ENCODE results near the gene SUFU. TPM values are rescaled to one million over a fixed set of nuclear protein-coding genes. Genes with fewer than 3 reads are reported as not detected.
"Not testable (repeated sequence)": the region's sequence is repeated elsewhere in the genome, so short reads cannot be mapped to it uniquely, and the experiment has no call there.

SUFU gene
- total RNA-seq, 1 donor from 2014 or later = 8.9 TPM

- Histone ChIP-seq H3K36me3 (ENCODE audit: control insufficient read depth, insufficient read depth, low read length) (no peaks in the 10 kb centered on the region), H3K27me3 (ENCODE audit: control insufficient read depth, insufficient read depth, low read length) (no peaks in the 10 kb centered on the region), H3K4me3 (ENCODE audit: low read depth, low read length) (no peak overlapping the region)
- TF ChIP-seq, protein P1, sequence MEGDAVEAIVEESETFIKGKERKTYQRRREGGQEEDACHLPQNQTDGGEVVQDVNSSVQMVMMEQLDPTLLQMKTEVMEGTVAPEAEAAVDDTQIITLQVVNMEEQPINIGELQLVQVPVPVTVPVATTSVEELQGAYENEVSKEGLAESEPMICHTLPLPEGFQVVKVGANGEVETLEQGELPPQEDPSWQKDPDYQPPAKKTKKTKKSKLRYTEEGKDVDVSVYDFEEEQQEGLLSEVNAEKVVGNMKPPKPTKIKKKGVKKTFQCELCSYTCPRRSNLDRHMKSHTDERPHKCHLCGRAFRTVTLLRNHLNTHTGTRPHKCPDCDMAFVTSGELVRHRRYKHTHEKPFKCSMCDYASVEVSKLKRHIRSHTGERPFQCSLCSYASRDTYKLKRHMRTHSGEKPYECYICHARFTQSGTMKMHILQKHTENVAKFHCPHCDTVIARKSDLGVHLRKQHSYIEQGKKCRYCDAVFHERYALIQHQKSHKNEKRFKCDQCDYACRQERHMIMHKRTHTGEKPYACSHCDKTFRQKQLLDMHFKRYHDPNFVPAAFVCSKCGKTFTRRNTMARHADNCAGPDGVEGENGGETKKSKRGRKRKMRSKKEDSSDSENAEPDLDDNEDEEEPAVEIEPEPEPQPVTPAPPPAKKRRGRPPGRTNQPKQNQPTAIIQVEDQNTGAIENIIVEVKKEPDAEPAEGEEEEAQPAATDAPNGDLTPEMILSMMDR (IDR thresholded peaks at IDR 0.05; ENCODE audit: insufficient read depth, low read length, poor library complexity, severe bottlenecking) = no peak
- DNase-seq (ENCODE audit: low read depth) = no peak
These were observed 19.7 kb downstream of the SUFU start for GRCh38 chr10:102523250-102524029.

DNA sequence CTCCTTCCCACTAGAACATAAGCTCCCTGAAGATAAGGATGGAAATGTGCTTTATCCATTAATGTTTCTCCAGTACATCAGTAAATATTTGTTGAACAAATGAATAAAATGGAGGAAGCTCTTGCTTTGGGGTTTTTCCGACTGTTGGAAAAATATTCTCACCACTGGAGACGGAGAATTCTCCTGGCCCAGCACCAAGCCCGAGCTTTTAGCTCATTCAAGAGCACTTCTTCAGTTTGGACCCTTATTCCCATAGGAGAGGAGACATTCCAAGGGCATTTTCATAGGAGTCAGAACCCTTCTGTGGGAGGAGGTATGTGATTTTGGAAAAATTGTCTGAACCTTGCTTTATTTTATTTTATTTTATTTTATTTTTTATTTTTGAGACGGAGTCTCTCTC, 21.0 kb downstream of the SUFU start:
- DNase-seq (ENCODE audit: low read depth) = no peak
- TF ChIP-seq, protein P1 (IDR thresholded peaks at IDR 0.05; ENCODE audit: insufficient read depth, low read length, poor library complexity, severe bottlenecking) = no peak
- no peaks in the 10 kb centered on the region for H3K27me3 ChIP-seq (ENCODE audit: control insufficient read depth, insufficient read depth, low read length)
- no peak overlapping the region for H3K4me3 ChIP-seq (ENCODE audit: low read depth, low read length)
- H3K36me3 ChIP-seq (ENCODE audit: control insufficient read depth, insufficient read depth, low read length) = no peaks in the 10 kb centered on the region

DNA sequence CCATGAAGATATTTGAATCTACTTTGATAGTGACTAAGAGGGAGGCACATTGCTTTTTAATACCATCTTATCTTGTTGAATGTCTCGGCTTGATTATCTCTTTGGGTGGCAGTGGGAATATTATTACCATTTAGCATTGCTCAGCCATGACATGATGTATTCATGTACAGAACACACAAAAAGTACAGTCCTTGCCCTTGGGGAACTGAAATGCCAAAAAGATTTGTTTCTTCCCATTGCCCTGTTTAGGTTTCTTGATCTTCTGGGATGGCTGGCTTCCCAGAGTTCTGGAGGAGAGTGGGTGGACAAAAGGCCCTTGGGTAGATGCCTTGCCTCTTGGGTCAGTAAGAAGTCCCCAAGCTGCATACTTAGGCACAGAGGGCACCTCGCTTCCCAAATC, 23.8 kb downstream of the SUFU start:
- Histone ChIP-seq H3K36me3 (ENCODE audit: control insufficient read depth, insufficient read depth, low read length) (no peaks in the 10 kb centered on the region), H3K27me3 (ENCODE audit: control insufficient read depth, insufficient read depth, low read length) (no peaks in the 10 kb centered on the region), H3K4me3 (ENCODE audit: low read depth, low read length) (no peak overlapping the region)
- DNase-seq (ENCODE audit: low read depth) = no peak
- TF ChIP-seq, protein P1 (IDR thresholded peaks at IDR 0.05; ENCODE audit: insufficient read depth, low read length, poor library complexity, severe bottlenecking) = no peak

GRCh38 chr10:102534333-102534732, 30.6 kb downstream of the SUFU start:
- TF ChIP-seq, protein P1 (IDR thresholded peaks at IDR 0.05; ENCODE audit: insufficient read depth, low read length, poor library complexity, severe bottlenecking) = no peak
- Histone ChIP-seq H3K27me3 (ENCODE audit: control insufficient read depth, insufficient read depth, low read length) (no peaks in the 10 kb centered on the region), H3K4me3 (ENCODE audit: low read depth, low read length) (no peak overlapping the region), H3K36me3 (ENCODE audit: control insufficient read depth, insufficient read depth, low read length) (no peaks in the 10 kb centered on the region)
- DNase-seq (ENCODE audit: low read depth) = no peak

- H3K4me3 ChIP-seq (ENCODE audit: low read depth, low read length); H3K27me3 ChIP-seq (ENCODE audit: control insufficient read depth, insufficient read depth, low read length); H3K36me3 ChIP-seq (ENCODE audit: control insufficient read depth, insufficient read depth, low read length); DNase-seq (ENCODE audit: low read depth): not testable (repeated sequence)
These were observed 31.2 kb downstream of the SUFU start for GRCh38 chr10:102534966-102535365.

- no peaks in the 10 kb centered on the region for H3K36me3 ChIP-seq (ENCODE audit: control insufficient read depth, insufficient read depth, low read length)
- H3K27me3 ChIP-seq (ENCODE audit: control insufficient read depth, insufficient read depth, low read length) = no peaks in the 10 kb centered on the region
- TF ChIP-seq, protein P1 (IDR thresholded peaks at IDR 0.05; ENCODE audit: insufficient read depth, low read length, poor library complexity, severe bottlenecking) = no peak
- H3K4me3 ChIP-seq (ENCODE audit: low read depth, low read length) = no peak overlapping the region
- DNase-seq (ENCODE audit: low read depth) = no peak
These were observed 31.8 kb downstream of the SUFU start for GRCh38 chr10:102535481-102536147.

Measured in kidney epithelial cell (primary cell).